GM23338 (cell line): Measurements from ENCODE around the gene NAA80. TPM values are rescaled to one million over a fixed set of nuclear protein-coding genes. Genes with fewer than 3 reads are reported as not detected.

Experiments used
- ATAC-seq: fragments of 200-7000 bp; cut with Tn5 transposase; 3 replicates; pipeline ENCODE4 v1.9.1; 2020
- DNase-seq: peaks from one replicate; pipeline ENCODE4 v3.0.0-alpha.2; 2015; ENCODE audit warnings: low spot score
- H2AFZ ChIP-seq: fragments of 200-600 bp; sonication (generic); 2 replicates; pipeline ENCODE4 v1.8.0; 2016; ENCODE audit warnings: antibody characterized with exemption, mild to moderate bottlenecking, moderate library complexity
- H3F3A ChIP-seq: fragments of 200-600 bp; sonication (generic); replicated peaks from 2 replicates; pipeline ENCODE4 v1.8.0; 2017; ENCODE audit warnings: antibody characterized with exemption, mixed run types, low read depth
- H3K27ac ChIP-seq: fragments of 200-600 bp; sonication (generic); 2 replicates; pipeline ENCODE4 v1.6.1; 2016; ENCODE audit warnings: low read depth
- H3K27me3 ChIP-seq: fragments of 200-600 bp; sonication (generic); 2 replicates; pipeline ENCODE4 v1.8.0; 2016; ENCODE audit warnings: mild to moderate bottlenecking, mixed run types, moderate library complexity; ENCODE audit not compliant: insufficient read depth
- H3K36me3 ChIP-seq: fragments of 200-600 bp; sonication (generic); 2 replicates; pipeline ENCODE4 v1.8.0; 2016; ENCODE audit warnings: mild to moderate bottlenecking; ENCODE audit not compliant: insufficient read depth
- H3K4me1 ChIP-seq: fragments of 200-600 bp; sonication (generic); 2 replicates; pipeline ENCODE4 v1.8.0; 2016; ENCODE audit warnings: mild to moderate bottlenecking, moderate library complexity; ENCODE audit not compliant: insufficient read depth
- H3K4me2 ChIP-seq: fragments of 200-600 bp; sonication (generic); 2 replicates; pipeline ENCODE4 v1.7.1; 2017; ENCODE audit warnings: mixed run types
- H3K4me3 ChIP-seq: fragments of 200-600 bp; sonication (generic); 2 replicates; pipeline ENCODE4 v1.6.1; 2016; ENCODE audit warnings: mixed run types
- H3K79me2 ChIP-seq: fragments of 200-600 bp; sonication (generic); replicated peaks from 2 replicates; pipeline ENCODE4 v1.8.0; 2017; ENCODE audit warnings: mild to moderate bottlenecking; ENCODE audit not compliant: insufficient read depth
- H3K9me2 ChIP-seq: fragments of 200-600 bp; sonication (generic); 2 replicates; pipeline ENCODE4 v1.8.0; 2017; ENCODE audit not compliant: insufficient read depth
- H4K20me1 ChIP-seq: fragments of 200-600 bp; sonication (generic); replicated peaks from 2 replicates; pipeline ENCODE4 v1.8.0; 2017; ENCODE audit warnings: mild to moderate bottlenecking; ENCODE audit not compliant: insufficient read depth
- H3K27ac Mint-ChIP-seq: 2 replicates; pipeline ENCODE4 v1.8.0; 2020; ENCODE audit warnings: inconsistent platforms, mild to moderate bottlenecking, moderate library complexity, mixed read lengths
- H3K27me3 Mint-ChIP-seq: 3 replicates; pipeline ENCODE4 v1.8.0; 2022; ENCODE audit warnings: low read depth, mild to moderate bottlenecking, moderate library complexity, mixed read lengths, inconsistent platforms; ENCODE audit not compliant: insufficient read depth, poor library complexity
- H3K36me3 Mint-ChIP-seq: 3 replicates; pipeline ENCODE4 v1.8.0; 2021; ENCODE audit warnings: low read depth, mild to moderate bottlenecking, inconsistent platforms, moderate library complexity, mixed read lengths
- H3K4me1 Mint-ChIP-seq: 3 replicates; pipeline ENCODE4 v1.8.0; 2020; ENCODE audit warnings: mild to moderate bottlenecking, inconsistent platforms, mixed read lengths
- H3K4me3 Mint-ChIP-seq: 3 replicates; pipeline ENCODE4 v1.8.0; 2021; ENCODE audit warnings: moderate library complexity, mild to moderate bottlenecking, inconsistent platforms, mixed read lengths
- H3K9me3 Mint-ChIP-seq: 3 replicates; pipeline ENCODE4 v1.8.0; 2020; ENCODE audit warnings: moderate library complexity, mild to moderate bottlenecking, inconsistent platforms, mixed read lengths
- CREB1 ChIP-seq: fragments of 250-450 bp; sonication (Bioruptor Pico); IDR thresholded peaks from 2 replicates; pipeline ENCODE4 v1.5.0; 2020; ENCODE audit warnings: low read depth, mild to moderate bottlenecking, moderate library complexity
- EZH2 ChIP-seq: fragments of 200-600 bp; sonication (generic); IDR thresholded peaks from one replicate; pipeline ENCODE4 v1.8.0; 2017; ENCODE audit warnings: antibody characterized with exemption, mild to moderate bottlenecking, low read depth; ENCODE audit not compliant: unreplicated experiment
- EZH2phosphoT487 ChIP-seq: fragments of 200-600 bp; sonication (generic); IDR thresholded peaks from one replicate; pipeline ENCODE4 v1.8.1; 2018; ENCODE audit warnings: antibody characterized with exemption; ENCODE audit not compliant: unreplicated experiment
- JUNB ChIP-seq: IDR thresholded peaks from one replicate; pipeline ENCODE4 v1.6.1; 2016; ENCODE audit warnings: antibody characterized with exemption; ENCODE audit not compliant: unreplicated experiment
- NANOG ChIP-seq: IDR thresholded peaks from 2 replicates; pipeline ENCODE4 v1.6.1; 2016; ENCODE audit warnings: antibody characterized with exemption, borderline replicate concordance
- POLR2AphosphoS5 ChIP-seq: IDR thresholded peaks from 2 replicates; pipeline ENCODE4 v1.6.1; 2016; ENCODE audit warnings: antibody characterized with exemption, low read depth
- STAT1 ChIP-seq: IDR thresholded peaks from one replicate; pipeline ENCODE4 v1.6.1; 2016; ENCODE audit warnings: antibody characterized with exemption; ENCODE audit not compliant: unreplicated experiment
- ZNF114 ChIP-seq: fragments of 250-450 bp; sonication (Bioruptor Pico); IDR thresholded peaks from 2 replicates; pipeline ENCODE4 v1.5.0; 2020; ENCODE audit warnings: mild to moderate bottlenecking, moderate library complexity
- ZNF331 ChIP-seq: fragments of 250-450 bp; sonication (Bioruptor Pico); IDR thresholded peaks from 2 replicates; pipeline ENCODE4 v1.5.0; 2020; ENCODE audit warnings: low read depth, mild to moderate bottlenecking, moderate library complexity
- polyA plus RNA-seq: library from polyadenylated mRNA; unstranded; fragments of >200 nt; fragmentation: Nextera tagmentation; extraction: Ambion mirVana; gene quantifications from 2 replicates; pipeline ENCODE4 v1.2.1, GENCODE V29; 2016
- total RNA-seq: library from RNA; depleted of rRNA; stranded (reverse); fragments of >200 nt; shearing (Covaris generic); gene quantifications from 2 replicates; pipeline ENCODE4 v1.2.3, GENCODE V29; 2014
- TF ChIP-seq, protein P1 (sequence below): fragments of 250-450 bp; sonication (Bioruptor Pico); IDR thresholded peaks from 2 replicates; pipeline ENCODE4 v1.5.0; 2020; ENCODE audit warnings: mild to moderate bottlenecking, moderate library complexity
- TF ChIP-seq, protein P2 (sequence below), 2 experiments: fragments of 200-600 bp in 1 of 2; sonication (generic) in 1 of 2; conservative IDR thresholded peaks; 2 replicates each; pipeline versions ENCODE4 v1.5.1 to v1.6.1; 2016 to 2017; ENCODE audit warnings: antibody characterized with exemption in 2 of 2, low read depth in 2 of 2, mild to moderate bottlenecking in 2 of 2, moderate library complexity in 1 of 2
- TF ChIP-seq, protein P3 (sequence below): IDR thresholded peaks from one replicate; pipeline ENCODE4 v1.6.1; 2018; ENCODE audit warnings: antibody characterized with exemption; ENCODE audit not compliant: unreplicated experiment
- TF ChIP-seq, protein P4 (sequence below): IDR thresholded peaks from 2 replicates; pipeline ENCODE4 v1.6.1; 2016; ENCODE audit warnings: antibody characterized with exemption

The NAA80 gene
- total and polyA plus RNA-seq, 2 experiments from 2014 or later = 12.1 to 16.7 TPM

DNA sequence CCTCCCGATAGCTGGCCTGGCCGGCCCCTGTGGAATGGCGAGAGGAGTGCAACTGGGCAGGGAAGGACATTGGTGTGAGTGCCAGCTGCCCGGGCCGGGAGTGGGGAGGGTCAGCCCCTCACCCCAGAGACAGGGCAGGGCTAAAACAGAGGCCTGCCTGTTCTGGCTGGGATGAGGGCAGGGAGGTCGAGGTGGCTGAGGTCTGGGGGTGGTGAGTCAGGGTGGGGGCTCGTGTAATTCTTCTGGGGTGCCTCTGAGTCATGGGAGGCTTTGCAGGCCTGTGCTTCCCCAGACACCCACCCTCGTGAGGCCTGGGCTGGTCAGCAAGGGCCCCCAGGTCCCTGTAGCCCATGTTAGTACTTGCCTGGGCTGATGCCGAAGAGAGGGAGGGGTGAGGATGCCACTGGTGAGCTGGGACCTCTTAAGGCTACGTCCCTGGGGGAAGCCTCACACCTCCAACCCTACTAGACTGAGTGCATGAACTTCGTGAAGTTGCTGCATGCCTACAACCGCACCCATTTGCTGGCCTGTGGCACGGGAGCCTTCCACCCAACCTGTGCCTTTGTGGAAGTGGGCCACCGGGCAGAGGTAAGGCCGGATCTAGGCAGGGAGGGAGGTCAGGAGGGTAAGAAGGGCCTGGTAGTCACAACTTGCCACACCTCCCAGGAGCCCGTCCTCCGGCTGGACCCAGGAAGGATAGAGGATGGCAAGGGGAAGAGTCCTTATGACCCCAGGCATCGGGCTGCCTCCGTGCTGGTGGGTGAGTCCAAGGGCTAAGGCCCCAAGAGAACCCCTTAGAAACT lies 28.6 kb downstream of the NAA80 start:
- H3K79me2 ChIP-seq = no peaks in the 10 kb centered on the region
- H3K4me3 ChIP-seq = no peak overlapping the region
- H3F3A ChIP-seq = 0 out of 2 replicates have a peak, but pooled peaks cover 4% of the 10 kb centered on the region
- no peak overlapping the region for H3K4me2 ChIP-seq
- H3K27ac Mint-ChIP-seq = no peak overlapping the region
- H3K36me3 ChIP-seq = no peaks in the 10 kb centered on the region
- peaks cover 60% of the 10 kb centered on the region for H3K4me1 Mint-ChIP-seq
- H3K9me2 ChIP-seq = no peaks in the 10 kb centered on the region
- H3K4me1 ChIP-seq = peaks cover 38% of the 10 kb centered on the region
- no peaks in the 10 kb centered on the region for H3K9me3 Mint-ChIP-seq
- H3K4me3 Mint-ChIP-seq = no peak overlapping the region
- ATAC-seq (no peak), DNase-seq (no peak)
- no peak overlapping the region for H2AFZ ChIP-seq
- peaks cover 41% of the 10 kb centered on the region for H3K27me3 Mint-ChIP-seq
- H3K27ac ChIP-seq = no peak overlapping the region
- H4K20me1 ChIP-seq = no peaks in the 10 kb centered on the region
- TF ChIP-seq CREB1 (CRISPR knock-in tag) = no peak
- TF ChIP-seq, protein P1, sequence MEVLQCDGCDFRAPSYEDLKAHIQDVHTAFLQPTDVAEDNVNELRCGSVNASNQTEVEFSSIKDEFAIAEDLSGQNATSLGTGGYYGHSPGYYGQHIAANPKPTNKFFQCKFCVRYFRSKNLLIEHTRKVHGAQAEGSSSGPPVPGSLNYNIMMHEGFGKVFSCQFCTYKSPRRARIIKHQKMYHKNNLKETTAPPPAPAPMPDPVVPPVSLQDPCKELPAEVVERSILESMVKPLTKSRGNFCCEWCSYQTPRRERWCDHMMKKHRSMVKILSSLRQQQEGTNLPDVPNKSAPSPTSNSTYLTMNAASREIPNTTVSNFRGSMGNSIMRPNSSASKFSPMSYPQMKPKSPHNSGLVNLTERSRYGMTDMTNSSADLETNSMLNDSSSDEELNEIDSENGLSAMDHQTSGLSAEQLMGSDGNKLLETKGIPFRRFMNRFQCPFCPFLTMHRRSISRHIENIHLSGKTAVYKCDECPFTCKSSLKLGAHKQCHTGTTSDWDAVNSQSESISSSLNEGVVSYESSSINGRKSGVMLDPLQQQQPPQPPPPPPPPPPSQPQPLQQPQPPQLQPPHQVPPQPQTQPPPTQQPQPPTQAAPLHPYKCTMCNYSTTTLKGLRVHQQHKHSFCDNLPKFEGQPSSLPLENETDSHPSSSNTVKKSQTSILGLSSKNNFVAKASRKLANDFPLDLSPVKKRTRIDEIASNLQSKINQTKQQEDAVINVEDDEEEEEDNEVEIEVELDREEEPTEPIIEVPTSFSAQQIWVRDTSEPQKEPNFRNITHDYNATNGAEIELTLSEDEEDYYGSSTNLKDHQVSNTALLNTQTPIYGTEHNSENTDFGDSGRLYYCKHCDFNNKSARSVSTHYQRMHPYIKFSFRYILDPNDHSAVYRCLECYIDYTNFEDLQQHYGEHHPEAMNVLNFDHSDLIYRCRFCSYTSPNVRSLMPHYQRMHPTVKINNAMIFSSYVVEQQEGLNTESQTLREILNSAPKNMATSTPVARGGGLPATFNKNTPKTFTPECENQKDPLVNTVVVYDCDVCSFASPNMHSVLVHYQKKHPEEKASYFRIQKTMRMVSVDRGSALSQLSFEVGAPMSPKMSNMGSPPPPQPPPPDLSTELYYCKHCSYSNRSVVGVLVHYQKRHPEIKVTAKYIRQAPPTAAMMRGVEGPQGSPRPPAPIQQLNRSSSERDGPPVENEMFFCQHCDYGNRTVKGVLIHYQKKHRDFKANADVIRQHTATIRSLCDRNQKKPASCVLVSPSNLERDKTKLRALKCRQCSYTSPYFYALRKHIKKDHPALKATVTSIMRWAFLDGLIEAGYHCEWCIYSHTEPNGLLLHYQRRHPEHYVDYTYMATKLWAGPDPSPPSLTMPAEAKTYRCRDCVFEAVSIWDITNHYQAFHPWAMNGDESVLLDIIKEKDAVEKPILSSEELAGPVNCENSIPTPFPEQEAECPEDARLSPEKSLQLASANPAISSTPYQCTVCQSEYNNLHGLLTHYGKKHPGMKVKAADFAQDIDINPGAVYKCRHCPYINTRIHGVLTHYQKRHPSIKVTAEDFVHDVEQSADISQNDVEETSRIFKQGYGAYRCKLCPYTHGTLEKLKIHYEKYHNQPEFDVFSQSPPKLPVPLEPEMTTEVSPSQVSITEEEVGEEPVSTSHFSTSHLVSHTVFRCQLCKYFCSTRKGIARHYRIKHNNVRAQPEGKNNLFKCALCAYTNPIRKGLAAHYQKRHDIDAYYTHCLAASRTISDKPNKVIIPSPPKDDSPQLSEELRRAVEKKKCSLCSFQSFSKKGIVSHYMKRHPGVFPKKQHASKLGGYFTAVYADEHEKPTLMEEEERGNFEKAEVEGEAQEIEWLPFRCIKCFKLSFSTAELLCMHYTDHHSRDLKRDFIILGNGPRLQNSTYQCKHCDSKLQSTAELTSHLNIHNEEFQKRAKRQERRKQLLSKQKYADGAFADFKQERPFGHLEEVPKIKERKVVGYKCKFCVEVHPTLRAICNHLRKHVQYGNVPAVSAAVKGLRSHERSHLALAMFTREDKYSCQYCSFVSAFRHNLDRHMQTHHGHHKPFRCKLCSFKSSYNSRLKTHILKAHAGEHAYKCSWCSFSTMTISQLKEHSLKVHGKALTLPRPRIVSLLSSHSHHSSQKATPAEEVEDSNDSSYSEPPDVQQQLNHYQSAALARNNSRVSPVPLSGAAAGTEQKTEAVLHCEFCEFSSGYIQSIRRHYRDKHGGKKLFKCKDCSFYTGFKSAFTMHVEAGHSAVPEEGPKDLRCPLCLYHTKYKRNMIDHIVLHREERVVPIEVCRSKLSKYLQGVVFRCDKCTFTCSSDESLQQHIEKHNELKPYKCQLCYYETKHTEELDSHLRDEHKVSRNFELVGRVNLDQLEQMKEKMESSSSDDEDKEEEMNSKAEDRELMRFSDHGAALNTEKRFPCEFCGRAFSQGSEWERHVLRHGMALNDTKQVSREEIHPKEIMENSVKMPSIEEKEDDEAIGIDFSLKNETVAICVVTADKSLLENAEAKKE (CRISPR knock-in tag) = no peak
- no peak for TF ChIP-seq JUNB
- TF ChIP-seq ZNF114 = no peak
- TF ChIP-seq, protein P2, sequence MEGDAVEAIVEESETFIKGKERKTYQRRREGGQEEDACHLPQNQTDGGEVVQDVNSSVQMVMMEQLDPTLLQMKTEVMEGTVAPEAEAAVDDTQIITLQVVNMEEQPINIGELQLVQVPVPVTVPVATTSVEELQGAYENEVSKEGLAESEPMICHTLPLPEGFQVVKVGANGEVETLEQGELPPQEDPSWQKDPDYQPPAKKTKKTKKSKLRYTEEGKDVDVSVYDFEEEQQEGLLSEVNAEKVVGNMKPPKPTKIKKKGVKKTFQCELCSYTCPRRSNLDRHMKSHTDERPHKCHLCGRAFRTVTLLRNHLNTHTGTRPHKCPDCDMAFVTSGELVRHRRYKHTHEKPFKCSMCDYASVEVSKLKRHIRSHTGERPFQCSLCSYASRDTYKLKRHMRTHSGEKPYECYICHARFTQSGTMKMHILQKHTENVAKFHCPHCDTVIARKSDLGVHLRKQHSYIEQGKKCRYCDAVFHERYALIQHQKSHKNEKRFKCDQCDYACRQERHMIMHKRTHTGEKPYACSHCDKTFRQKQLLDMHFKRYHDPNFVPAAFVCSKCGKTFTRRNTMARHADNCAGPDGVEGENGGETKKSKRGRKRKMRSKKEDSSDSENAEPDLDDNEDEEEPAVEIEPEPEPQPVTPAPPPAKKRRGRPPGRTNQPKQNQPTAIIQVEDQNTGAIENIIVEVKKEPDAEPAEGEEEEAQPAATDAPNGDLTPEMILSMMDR (conservative IDR thresholded peaks at IDR 0.05; ENCODE audit: low read depth in 2 of 2) = no peak
- TF ChIP-seq, protein P3, sequence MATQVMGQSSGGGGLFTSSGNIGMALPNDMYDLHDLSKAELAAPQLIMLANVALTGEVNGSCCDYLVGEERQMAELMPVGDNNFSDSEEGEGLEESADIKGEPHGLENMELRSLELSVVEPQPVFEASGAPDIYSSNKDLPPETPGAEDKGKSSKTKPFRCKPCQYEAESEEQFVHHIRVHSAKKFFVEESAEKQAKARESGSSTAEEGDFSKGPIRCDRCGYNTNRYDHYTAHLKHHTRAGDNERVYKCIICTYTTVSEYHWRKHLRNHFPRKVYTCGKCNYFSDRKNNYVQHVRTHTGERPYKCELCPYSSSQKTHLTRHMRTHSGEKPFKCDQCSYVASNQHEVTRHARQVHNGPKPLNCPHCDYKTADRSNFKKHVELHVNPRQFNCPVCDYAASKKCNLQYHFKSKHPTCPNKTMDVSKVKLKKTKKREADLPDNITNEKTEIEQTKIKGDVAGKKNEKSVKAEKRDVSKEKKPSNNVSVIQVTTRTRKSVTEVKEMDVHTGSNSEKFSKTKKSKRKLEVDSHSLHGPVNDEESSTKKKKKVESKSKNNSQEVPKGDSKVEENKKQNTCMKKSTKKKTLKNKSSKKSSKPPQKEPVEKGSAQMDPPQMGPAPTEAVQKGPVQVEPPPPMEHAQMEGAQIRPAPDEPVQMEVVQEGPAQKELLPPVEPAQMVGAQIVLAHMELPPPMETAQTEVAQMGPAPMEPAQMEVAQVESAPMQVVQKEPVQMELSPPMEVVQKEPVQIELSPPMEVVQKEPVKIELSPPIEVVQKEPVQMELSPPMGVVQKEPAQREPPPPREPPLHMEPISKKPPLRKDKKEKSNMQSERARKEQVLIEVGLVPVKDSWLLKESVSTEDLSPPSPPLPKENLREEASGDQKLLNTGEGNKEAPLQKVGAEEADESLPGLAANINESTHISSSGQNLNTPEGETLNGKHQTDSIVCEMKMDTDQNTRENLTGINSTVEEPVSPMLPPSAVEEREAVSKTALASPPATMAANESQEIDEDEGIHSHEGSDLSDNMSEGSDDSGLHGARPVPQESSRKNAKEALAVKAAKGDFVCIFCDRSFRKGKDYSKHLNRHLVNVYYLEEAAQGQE = no peak
- TF ChIP-seq EZH2phosphoT487 = no peak
- TF ChIP-seq ZNF331 (CRISPR knock-in tag) = no peak
- TF ChIP-seq, protein P4, sequence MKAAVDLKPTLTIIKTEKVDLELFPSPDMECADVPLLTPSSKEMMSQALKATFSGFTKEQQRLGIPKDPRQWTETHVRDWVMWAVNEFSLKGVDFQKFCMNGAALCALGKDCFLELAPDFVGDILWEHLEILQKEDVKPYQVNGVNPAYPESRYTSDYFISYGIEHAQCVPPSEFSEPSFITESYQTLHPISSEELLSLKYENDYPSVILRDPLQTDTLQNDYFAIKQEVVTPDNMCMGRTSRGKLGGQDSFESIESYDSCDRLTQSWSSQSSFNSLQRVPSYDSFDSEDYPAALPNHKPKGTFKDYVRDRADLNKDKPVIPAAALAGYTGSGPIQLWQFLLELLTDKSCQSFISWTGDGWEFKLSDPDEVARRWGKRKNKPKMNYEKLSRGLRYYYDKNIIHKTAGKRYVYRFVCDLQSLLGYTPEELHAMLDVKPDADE = no peak
- TF ChIP-seq POLR2AphosphoS5 = no peak
- TF ChIP-seq NANOG = no peak
- no peak for TF ChIP-seq STAT1
- TF ChIP-seq EZH2 = no peak
- no peaks in the 10 kb centered on the region for H3K36me3 Mint-ChIP-seq
- peaks cover 27% of the 10 kb centered on the region for H3K27me3 ChIP-seq
